BJ (cell line): ENCODE results near the gene CLSTN3. TPM values are rescaled to one million over a fixed set of nuclear protein-coding genes. Genes with fewer than 3 reads are reported as not detected.

Experiments used
- CTCF ChIA-PET: fragments of 350-600 bp; formaldehyde crosslinking; extraction: SDS; loops from one replicate; lab custom pipeline; 2021; ENCODE audit warnings: antibody characterized with exemption, inconsistent platforms; lab: Yijun Ruan, JAX
- POLR2A ChIA-PET: fragments of 300-600 bp; sonication (Branson Sonifier 250); formaldehyde crosslinking; extraction: SDS; loops from one replicate; lab custom pipeline; 2021; ENCODE audit warnings: antibody characterized with exemption; lab: Charles Lee
- DNase-seq: peaks from one replicate; pipeline ENCODE4 v3.0.0-alpha.2; 2011; ENCODE audit warnings: low read depth
- H3K27me3 ChIP-seq: 2 replicates; pipeline ENCODE4 v1.6.0; 2011; ENCODE audit warnings: low read length; ENCODE audit not compliant: control insufficient read depth, insufficient read depth
- H3K36me3 ChIP-seq: 2 replicates; pipeline ENCODE4 v1.5.1; 2011; ENCODE audit warnings: low read length; ENCODE audit not compliant: control insufficient read depth, insufficient read depth
- H3K4me3 ChIP-seq: 2 replicates; pipeline ENCODE4 v1.5.1; 2011; ENCODE audit warnings: low read depth, mild to moderate bottlenecking, control low read depth, low read length
- CTCF ChIP-seq: IDR thresholded peaks from 2 replicates; pipeline ENCODE4 v1.5.1; 2011; ENCODE audit warnings: low read depth, mild to moderate bottlenecking, control low read depth, inconsistent platforms, low read length, moderate library complexity; ENCODE audit not compliant: insufficient read depth
- polyA plus RNA-seq: library from polyadenylated mRNA; depleted of rRNA; stranded (reverse); fragments of >200 nt; gene quantifications from 2 replicates; pipeline ENCODE4 v1.2.3, GENCODE V29; 2011

The CLSTN3 gene
- polyA plus RNA-seq, 1 experiment, result 19.2 TPM

GRCh38 chr12:7169951-7170350 lies 39.8 kb downstream of the CLSTN3 start:
- no peak for TF ChIP-seq CTCF
- ChIA-PET CTCF (interaction anchor here (0.8 to 1.8 kb wide), 2 partner anchors 9 to 25 kb away, joined by 3 to 5 read pairs; no protein-coding TSS in a partner anchor), POLR2A (no interaction called here)
- H3K4me3 ChIP-seq, result no peak overlapping the region
- H3K36me3 ChIP-seq, result no peaks in the 10 kb centered on the region
- no peaks in the 10 kb centered on the region for H3K27me3 ChIP-seq
- DNase-seq, result no peak

- TF ChIP-seq CTCF, result no peak
- CTCF ChIA-PET, result interaction anchor here (0.8 to 1.6 kb wide), 2 partner anchors 9 to 17 kb away, joined by 3 to 7 read pairs; no protein-coding TSS in a partner anchor
- no peak for DNase-seq
- no peaks in the 10 kb centered on the region for H3K36me3 ChIP-seq
- H3K27me3 ChIP-seq, result no peaks in the 10 kb centered on the region
- H3K4me3 ChIP-seq, result no peak overlapping the region
- POLR2A ChIA-PET, result no interaction called here
These were observed 41.7 kb downstream of the CLSTN3 start for GRCh38 chr12:7171854-7172253.

GRCh38 chr12:7175493-7175892 lies 45.3 kb downstream of the CLSTN3 start:
- ChIA-PET POLR2A (no interaction called here), CTCF (interaction anchor here (1.8 to 2.8 kb wide), 3 partner anchors 11 to 31 kb away, joined by 4 to 12 read pairs (median 8); partner anchors contain the start of gene PEX5)
- no peak for TF ChIP-seq CTCF
- Histone ChIP-seq H3K27me3 (no peaks in the 10 kb centered on the region), H3K36me3 (no peaks in the 10 kb centered on the region), H3K4me3 (no peak overlapping the region)
- no peak for DNase-seq

- ChIA-PET CTCF (interaction anchor here (2.8 kb wide), 1 partner anchor 12 kb away, joined by 12 read pairs; the partner anchor contains the start of gene PEX5), POLR2A (no interaction called here)
- TF ChIP-seq CTCF, result no peak
- Histone ChIP-seq H3K27me3 (no peaks in the 10 kb centered on the region), H3K4me3 (no peak overlapping the region), H3K36me3 (no peaks in the 10 kb centered on the region)
- DNase-seq, result no peak
These were observed 46.4 kb downstream of the CLSTN3 start for GRCh38 chr12:7176595-7176994.

GRCh38 chr12:7178481-7178880 lies 48.3 kb downstream of the CLSTN3 start:
- no peak overlapping the region for H3K4me3 ChIP-seq
- ChIA-PET CTCF (interaction anchor here (0.9 kb wide), 1 partner anchor 16 kb away, joined by 4 read pairs; no protein-coding TSS in a partner anchor), POLR2A (no interaction called here)
- no peak for TF ChIP-seq CTCF
- DNase-seq, result no peak
- H3K27me3 ChIP-seq, result no peaks in the 10 kb centered on the region; the same call in 1 of the 2 replicates
- H3K36me3 ChIP-seq, result no peaks in the 10 kb centered on the region
